HL-60/S4 treated with phorbol 12-myristate 13-acetate at 8.2 ng/mL for 4 days and 3 days (cell line): ENCODE measurements around the gene MYMK.

ENCODE experiments used
- in situ Hi-C: fragments of 300-500 bp; cut with MboI; formaldehyde crosslinking; loops from 2 replicates; pipeline ENCODE4 v1.15.0; 2022; ENCODE audit warnings: low sequenced_read_pairs

The MYMK gene

GRCh38 chr9:133472753-133473378 lies 51.9 kb downstream of the MYMK start:
- in situ Hi-C loops: no loop called here

- in situ Hi-C loops: no loop called here
Measured at GRCh38 chr9:133472277-133472645, 52.5 kb downstream of the MYMK start.

GRCh38 chr9:133471551-133472276 lies 53.0 kb downstream of the MYMK start:
- in situ Hi-C loops: no loop called here

GRCh38 chr9:133470988-133471387 lies 53.8 kb downstream of the MYMK start:
- in situ Hi-C loops: no loop called here

- in situ Hi-C loops: no loop called here
Measured at GRCh38 chr9:133470427-133470924, 54.3 kb downstream of the MYMK start.

- in situ Hi-C loops: no loop called here
Measured at GRCh38 chr9:133468777-133469421, 55.9 kb downstream of the MYMK start.

- in situ Hi-C loops: no loop called here
Measured at GRCh38 chr9:133468374-133468773, 56.4 kb downstream of the MYMK start.

- in situ Hi-C loops: no loop called here
Measured at GRCh38 chr9:133467101-133467500, 57.7 kb downstream of the MYMK start.

- in situ Hi-C loops: no loop called here
Measured at GRCh38 chr9:133465984-133466383, 58.8 kb downstream of the MYMK start.

GRCh38 chr9:133464638-133465037 lies 60.1 kb downstream of the MYMK start:
- in situ Hi-C loops: no loop called here
